ENCODE results near the gene ZC3H11A.
A peak's percentile ranks its signal among the peaks of the same experiment; 100 is the strongest.
"Not testable (repeated sequence)": the region's sequence is repeated elsewhere in the genome, so short reads cannot be mapped to it uniquely, and the experiment has no call there.

Gene ZC3H11A

GRCh38 chr1:203795441-203796235, at the start of gene ZC3H11A, which contains the start of gene ZBED6:
ZC3H11A (plus strand) TSS chr1:203795623; CDS start chr1:203817071, 21,448 bp downstream.
ZBED6 (plus strand) TSS chr1:203795623; CDS start chr1:203797523, 1,900 bp downstream.
- peak; percentile 96 to 97 for DNase-seq (ENCODE audit: low read depth in 2 of 2)

GRCh38 chr1:203746281-203746680, 49.1 kb upstream of the ZC3H11A start:
- DNase-seq (ENCODE audit: low read depth in 2 of 2) = no peak

- peak; percentile 65 to 66 for DNase-seq (ENCODE audit: low read depth in 2 of 2)
Observed at GRCh38 chr1:203751051-203751450, 44.4 kb upstream of the ZC3H11A start.

DNA sequence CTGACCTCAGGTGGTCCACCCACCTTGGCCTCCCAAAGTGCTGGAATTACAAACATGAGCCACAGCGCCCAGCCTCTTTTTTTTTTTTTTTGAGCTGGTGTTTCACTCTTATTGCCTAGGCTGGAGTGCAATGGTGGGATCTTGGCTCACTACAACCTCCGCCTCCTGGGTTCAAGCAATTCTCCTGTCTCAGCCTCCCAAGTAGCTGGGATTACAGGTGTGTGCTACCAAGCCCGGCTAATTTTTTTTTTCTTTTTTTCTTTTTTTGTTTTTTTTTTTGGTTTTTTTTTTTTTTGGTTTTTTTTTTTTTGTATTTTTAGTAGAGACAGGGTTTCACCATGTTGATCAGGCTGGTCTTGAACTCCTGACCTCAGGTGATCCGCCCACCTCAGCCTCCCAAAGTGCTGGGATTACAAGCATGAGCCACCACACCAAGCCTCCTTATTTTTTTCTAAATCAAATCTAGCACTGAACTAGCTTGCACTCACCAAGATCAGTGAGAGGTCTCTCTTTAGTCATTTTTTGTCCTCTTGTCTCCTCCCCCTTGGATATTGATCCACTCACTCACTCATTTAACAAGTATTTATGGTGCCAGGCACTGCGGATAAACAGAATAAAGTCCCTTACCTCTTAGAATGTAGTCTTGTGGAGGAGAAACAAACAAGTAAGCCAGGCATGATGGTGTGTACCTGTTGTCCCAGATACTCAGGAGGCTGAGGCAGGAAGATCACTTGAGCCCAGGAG, 43.6 kb upstream of the ZC3H11A start:
- not testable (repeated sequence) for DNase-seq (ENCODE audit: low read depth in 2 of 2)

DNA sequence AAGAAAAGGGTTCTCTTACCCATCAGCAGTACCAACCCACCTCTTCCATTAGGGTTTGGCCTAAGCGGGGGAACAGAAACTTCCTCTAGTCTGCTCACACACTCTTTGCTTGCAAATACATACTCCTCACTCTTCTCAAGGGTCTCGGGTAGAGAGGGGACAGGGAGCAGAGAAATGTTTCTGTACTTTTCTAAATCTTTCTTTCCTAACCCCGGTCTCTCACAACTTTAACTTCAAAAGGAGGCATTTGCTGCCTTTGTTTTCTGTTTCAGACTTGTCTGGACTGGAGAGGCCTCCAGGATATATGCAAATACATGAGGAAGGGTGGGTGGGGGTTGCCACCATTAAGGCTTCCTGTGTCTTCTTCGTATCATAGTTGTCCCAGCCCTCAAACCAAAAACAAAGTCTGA, 41.0 kb upstream of the ZC3H11A start:
- no peak for DNase-seq (ENCODE audit: low read depth in 2 of 2)

- DNase-seq (ENCODE audit: low read depth in 2 of 2) = no peak
Observed at GRCh38 chr1:203756036-203756435, 39.4 kb upstream of the ZC3H11A start.

DNA sequence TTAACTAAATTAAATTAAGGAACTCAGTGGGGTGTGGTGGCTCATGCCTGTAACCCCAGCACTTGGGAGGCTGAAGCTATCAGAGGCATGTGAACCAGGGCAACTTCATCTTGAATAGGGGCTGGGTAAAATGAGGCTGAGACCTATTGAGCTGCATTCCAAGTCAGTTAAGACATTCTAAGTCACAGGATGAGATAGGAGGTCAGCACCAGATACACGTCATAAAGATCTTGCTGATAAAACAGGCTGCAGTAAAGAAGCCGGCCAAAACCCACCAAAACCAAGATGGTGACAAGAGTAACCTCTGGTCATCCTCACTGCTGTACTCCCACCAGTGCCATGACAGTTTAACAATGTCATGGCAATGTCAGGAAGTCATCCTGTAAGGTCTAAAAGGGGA, 36.7 kb upstream of the ZC3H11A start:
- not testable (repeated sequence) for DNase-seq (ENCODE audit: low read depth in 2 of 2)

DNA sequence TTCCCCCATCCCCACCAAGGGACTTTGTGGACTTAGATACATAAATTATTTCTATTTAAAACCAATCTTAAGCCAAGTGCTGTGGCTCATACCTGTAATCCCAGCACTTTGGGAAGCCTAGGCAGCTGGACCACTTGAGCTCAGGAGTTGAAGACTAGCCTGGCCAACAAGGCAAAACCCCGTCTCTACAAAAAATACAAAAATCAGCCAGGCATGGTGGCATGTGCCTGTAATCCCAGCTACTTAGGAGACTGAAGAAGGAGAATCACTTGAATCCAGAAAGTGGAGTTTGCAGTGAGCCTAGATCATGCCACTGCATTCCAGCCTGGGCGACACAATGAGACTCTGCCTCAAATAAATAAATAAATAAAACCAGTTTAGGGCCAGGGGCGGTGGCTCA, 34.9 kb upstream of the ZC3H11A start:
- DNase-seq (ENCODE audit: low read depth in 2 of 2) = no peak

- not testable (repeated sequence) for DNase-seq (ENCODE audit: low read depth in 2 of 2)
Observed at GRCh38 chr1:203761958-203762357, 33.5 kb upstream of the ZC3H11A start.

GRCh38 chr1:203763505-203763904, 31.9 kb upstream of the ZC3H11A start:
- no peak for DNase-seq (ENCODE audit: low read depth in 2 of 2)

DNA sequence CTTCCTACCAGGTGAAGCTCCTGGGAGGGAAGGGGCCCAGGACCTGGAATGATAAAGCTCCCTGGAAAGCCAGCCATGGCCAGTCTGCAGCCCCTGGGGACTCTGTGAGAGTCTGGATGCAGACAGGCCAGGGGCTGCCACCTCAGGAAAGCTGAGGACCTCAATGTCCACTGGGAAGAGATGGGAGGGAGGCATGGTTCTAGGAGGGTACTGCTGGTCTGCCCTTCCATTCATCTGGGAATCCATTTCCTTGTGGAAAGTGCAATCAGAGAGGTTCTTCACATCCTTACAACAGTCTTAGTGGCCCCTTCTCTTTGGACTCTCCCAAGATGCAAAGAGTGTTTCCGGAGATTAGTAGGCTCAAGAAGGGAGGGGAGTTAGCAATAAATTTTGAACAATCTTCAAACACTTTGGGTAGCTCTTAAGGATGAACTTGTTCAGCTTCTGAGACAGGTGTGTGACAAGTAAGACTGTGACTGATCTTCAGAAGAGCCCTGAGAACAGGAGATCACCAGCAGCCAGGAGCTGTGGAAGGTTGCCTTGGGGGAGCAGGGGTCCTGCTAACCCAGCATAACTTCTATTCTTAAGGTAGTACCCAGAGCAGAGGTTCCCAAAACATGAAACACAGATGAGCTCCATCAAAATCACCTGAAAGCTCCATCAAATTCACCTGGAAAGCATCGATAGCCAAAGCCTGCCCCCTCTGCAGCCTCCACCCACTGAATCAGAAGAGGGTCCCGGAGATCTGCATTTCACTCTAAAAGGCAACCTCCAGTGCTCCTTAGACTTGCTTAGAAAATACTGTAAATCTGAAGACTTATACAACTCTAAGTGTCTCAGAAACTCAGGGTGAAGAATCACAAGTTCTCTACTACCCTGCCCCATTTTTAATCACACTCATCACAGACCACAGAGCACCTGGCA, 31.1 kb upstream of the ZC3H11A start:
- DNase-seq (ENCODE audit: low read depth in 2 of 2) = no peak

- DNase-seq (ENCODE audit: low read depth in 2 of 2) = no peak
Observed at GRCh38 chr1:203765029-203765837, 30.2 kb upstream of the ZC3H11A start, which contains the start of gene LAX1. LAX1 (plus strand) TSS chr1:203765183; CDS start chr1:203765566, 383 bp downstream.

- DNase-seq (ENCODE audit: low read depth in 2 of 2) = no peak
Observed at GRCh38 chr1:203768256-203768655, 27.2 kb upstream of the ZC3H11A start.

- peak; percentile 81 for DNase-seq (ENCODE audit: low read depth in 2 of 2)
Observed at GRCh38 chr1:203769505-203770343, 25.7 kb upstream of the ZC3H11A start.

- DNase-seq (ENCODE audit: low read depth in 2 of 2) = no peak
Observed at GRCh38 chr1:203771901-203772301, 23.5 kb upstream of the ZC3H11A start.

DNA sequence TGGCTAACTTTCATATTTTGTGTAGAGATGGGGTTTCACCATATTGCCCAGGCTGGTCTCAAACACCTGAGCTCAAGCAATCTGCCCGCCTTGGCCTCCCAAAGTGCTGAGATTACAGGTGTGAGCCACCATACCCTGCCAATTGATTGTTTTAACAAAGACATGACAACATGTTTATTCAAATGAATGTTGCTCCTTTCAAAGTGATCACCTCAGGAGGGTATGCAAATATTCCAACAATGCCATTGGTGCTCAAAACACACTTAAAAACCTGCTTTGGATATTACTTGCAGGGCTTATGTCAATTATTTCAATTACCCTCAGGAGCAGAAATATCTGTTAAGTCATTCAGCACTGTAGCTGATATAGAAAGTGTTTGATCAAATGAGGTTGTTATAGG, 22.6 kb upstream of the ZC3H11A start:
- DNase-seq (ENCODE audit: low read depth in 2 of 2) = no peak

DNA sequence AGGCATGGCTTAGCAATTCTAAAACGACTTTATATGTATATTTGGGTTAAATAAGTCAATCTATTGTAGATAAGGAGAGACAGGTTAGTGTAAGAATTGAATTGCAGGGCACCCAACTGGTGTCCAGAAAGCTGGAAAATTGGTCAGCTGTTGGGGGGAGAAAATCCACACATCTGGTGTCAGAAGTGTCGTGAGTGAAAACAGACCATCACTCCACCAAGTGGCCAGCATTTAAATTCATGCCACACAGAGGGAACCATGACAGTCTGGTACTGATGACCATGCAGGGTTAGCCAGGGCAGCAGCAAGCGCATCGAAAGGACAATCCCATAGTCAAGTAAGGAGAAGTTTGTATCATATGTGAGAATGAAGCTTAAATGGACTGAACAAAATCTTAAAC, 18.8 kb upstream of the ZC3H11A start:
- no peak for DNase-seq (ENCODE audit: low read depth in 2 of 2)

GRCh38 chr1:203777596-203777995, 17.8 kb upstream of the ZC3H11A start:
- no peak for DNase-seq (ENCODE audit: low read depth in 2 of 2)

DNA sequence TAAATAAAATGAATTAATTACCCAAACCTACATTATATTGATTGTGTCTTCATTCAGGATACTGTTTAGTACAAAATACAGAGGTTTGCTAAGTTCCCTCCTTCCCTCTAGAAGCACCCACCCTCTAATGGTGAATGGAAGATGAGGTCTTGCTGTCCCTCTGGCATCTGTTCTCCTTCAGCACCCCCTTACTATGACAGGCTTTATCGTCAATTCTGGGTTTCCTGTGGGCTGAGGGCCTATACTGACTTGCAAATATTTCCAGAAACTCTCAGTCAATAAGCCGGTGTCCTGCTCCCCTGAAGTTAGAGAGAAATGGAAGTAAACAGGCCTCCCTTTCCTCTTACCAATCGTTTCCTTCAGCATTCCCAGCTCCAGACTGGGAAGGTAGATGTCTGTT, 17.3 kb upstream of the ZC3H11A start:
- DNase-seq (ENCODE audit: low read depth in 2 of 2) = no peak

- DNase-seq (ENCODE audit: low read depth in 2 of 2) = no peak
Observed at GRCh38 chr1:203778789-203779188, 16.6 kb upstream of the ZC3H11A start.

Data from fibroblast of skin of left quadriceps (primary cell).